GM23338 (cell line): ENCODE data around the gene EDEM2. TPM values are rescaled to one million over a fixed set of nuclear protein-coding genes. Genes with fewer than 3 reads are reported as not detected.

Source experiments
- ATAC-seq: fragments of 200-7000 bp; cut with Tn5 transposase; 3 replicates; pipeline ENCODE4 v1.9.1; 2020
- DNase-seq: peaks from one replicate; pipeline ENCODE4 v3.0.0-alpha.2; 2015; ENCODE audit warnings: low spot score
- H2AFZ ChIP-seq: fragments of 200-600 bp; sonication (generic); 2 replicates; pipeline ENCODE4 v1.8.0; 2016; ENCODE audit warnings: antibody characterized with exemption, mild to moderate bottlenecking, moderate library complexity
- H3F3A ChIP-seq: fragments of 200-600 bp; sonication (generic); replicated peaks from 2 replicates; pipeline ENCODE4 v1.8.0; 2017; ENCODE audit warnings: antibody characterized with exemption, mixed run types, low read depth
- H3K27ac ChIP-seq: fragments of 200-600 bp; sonication (generic); 2 replicates; pipeline ENCODE4 v1.6.1; 2016; ENCODE audit warnings: low read depth
- H3K27me3 ChIP-seq: fragments of 200-600 bp; sonication (generic); 2 replicates; pipeline ENCODE4 v1.8.0; 2016; ENCODE audit warnings: mild to moderate bottlenecking, mixed run types, moderate library complexity; ENCODE audit not compliant: insufficient read depth
- H3K36me3 ChIP-seq: fragments of 200-600 bp; sonication (generic); 2 replicates; pipeline ENCODE4 v1.8.0; 2016; ENCODE audit warnings: mild to moderate bottlenecking; ENCODE audit not compliant: insufficient read depth
- H3K4me1 ChIP-seq: fragments of 200-600 bp; sonication (generic); 2 replicates; pipeline ENCODE4 v1.8.0; 2016; ENCODE audit warnings: mild to moderate bottlenecking, moderate library complexity; ENCODE audit not compliant: insufficient read depth
- H3K4me2 ChIP-seq: fragments of 200-600 bp; sonication (generic); 2 replicates; pipeline ENCODE4 v1.7.1; 2017; ENCODE audit warnings: mixed run types
- H3K4me3 ChIP-seq: fragments of 200-600 bp; sonication (generic); 2 replicates; pipeline ENCODE4 v1.6.1; 2016; ENCODE audit warnings: mixed run types
- H3K79me2 ChIP-seq: fragments of 200-600 bp; sonication (generic); replicated peaks from 2 replicates; pipeline ENCODE4 v1.8.0; 2017; ENCODE audit warnings: mild to moderate bottlenecking; ENCODE audit not compliant: insufficient read depth
- H3K9me2 ChIP-seq: fragments of 200-600 bp; sonication (generic); 2 replicates; pipeline ENCODE4 v1.8.0; 2017; ENCODE audit not compliant: insufficient read depth
- H4K20me1 ChIP-seq: fragments of 200-600 bp; sonication (generic); replicated peaks from 2 replicates; pipeline ENCODE4 v1.8.0; 2017; ENCODE audit warnings: mild to moderate bottlenecking; ENCODE audit not compliant: insufficient read depth
- H3K27ac Mint-ChIP-seq: 2 replicates; pipeline ENCODE4 v1.8.0; 2020; ENCODE audit warnings: inconsistent platforms, mild to moderate bottlenecking, moderate library complexity, mixed read lengths
- H3K27me3 Mint-ChIP-seq: 3 replicates; pipeline ENCODE4 v1.8.0; 2022; ENCODE audit warnings: low read depth, mild to moderate bottlenecking, moderate library complexity, mixed read lengths, inconsistent platforms; ENCODE audit not compliant: insufficient read depth, poor library complexity
- H3K36me3 Mint-ChIP-seq: 3 replicates; pipeline ENCODE4 v1.8.0; 2021; ENCODE audit warnings: low read depth, mild to moderate bottlenecking, inconsistent platforms, moderate library complexity, mixed read lengths
- H3K4me1 Mint-ChIP-seq: 3 replicates; pipeline ENCODE4 v1.8.0; 2020; ENCODE audit warnings: mild to moderate bottlenecking, inconsistent platforms, mixed read lengths
- H3K4me3 Mint-ChIP-seq: 3 replicates; pipeline ENCODE4 v1.8.0; 2021; ENCODE audit warnings: moderate library complexity, mild to moderate bottlenecking, inconsistent platforms, mixed read lengths
- H3K9me3 Mint-ChIP-seq: 3 replicates; pipeline ENCODE4 v1.8.0; 2020; ENCODE audit warnings: moderate library complexity, mild to moderate bottlenecking, inconsistent platforms, mixed read lengths
- CREB1 ChIP-seq: fragments of 250-450 bp; sonication (Bioruptor Pico); IDR thresholded peaks from 2 replicates; pipeline ENCODE4 v1.5.0; 2020; ENCODE audit warnings: low read depth, mild to moderate bottlenecking, moderate library complexity
- CTCF ChIP-seq, 2 experiments: fragments of 200-600 bp in 1 of 2; sonication (generic) in 1 of 2; conservative IDR thresholded peaks; 2 replicates each; pipeline versions ENCODE4 v1.5.1 to v1.6.1; 2016 to 2017; ENCODE audit warnings: antibody characterized with exemption in 2 of 2, low read depth in 2 of 2, mild to moderate bottlenecking in 2 of 2, moderate library complexity in 1 of 2
- ETS1 ChIP-seq: IDR thresholded peaks from 2 replicates; pipeline ENCODE4 v1.6.1; 2016; ENCODE audit warnings: antibody characterized with exemption
- EZH2 ChIP-seq: fragments of 200-600 bp; sonication (generic); IDR thresholded peaks from one replicate; pipeline ENCODE4 v1.8.0; 2017; ENCODE audit warnings: antibody characterized with exemption, mild to moderate bottlenecking, low read depth; ENCODE audit not compliant: unreplicated experiment
- EZH2phosphoT487 ChIP-seq: fragments of 200-600 bp; sonication (generic); IDR thresholded peaks from one replicate; pipeline ENCODE4 v1.8.1; 2018; ENCODE audit warnings: antibody characterized with exemption; ENCODE audit not compliant: unreplicated experiment
- JUNB ChIP-seq: IDR thresholded peaks from one replicate; pipeline ENCODE4 v1.6.1; 2016; ENCODE audit warnings: antibody characterized with exemption; ENCODE audit not compliant: unreplicated experiment
- NANOG ChIP-seq: IDR thresholded peaks from 2 replicates; pipeline ENCODE4 v1.6.1; 2016; ENCODE audit warnings: antibody characterized with exemption, borderline replicate concordance
- POLR2AphosphoS5 ChIP-seq: IDR thresholded peaks from 2 replicates; pipeline ENCODE4 v1.6.1; 2016; ENCODE audit warnings: antibody characterized with exemption, low read depth
- REST ChIP-seq: IDR thresholded peaks from one replicate; pipeline ENCODE4 v1.6.1; 2018; ENCODE audit warnings: antibody characterized with exemption; ENCODE audit not compliant: unreplicated experiment
- STAT1 ChIP-seq: IDR thresholded peaks from one replicate; pipeline ENCODE4 v1.6.1; 2016; ENCODE audit warnings: antibody characterized with exemption; ENCODE audit not compliant: unreplicated experiment
- ZNF114 ChIP-seq: fragments of 250-450 bp; sonication (Bioruptor Pico); IDR thresholded peaks from 2 replicates; pipeline ENCODE4 v1.5.0; 2020; ENCODE audit warnings: mild to moderate bottlenecking, moderate library complexity
- ZNF331 ChIP-seq: fragments of 250-450 bp; sonication (Bioruptor Pico); IDR thresholded peaks from 2 replicates; pipeline ENCODE4 v1.5.0; 2020; ENCODE audit warnings: low read depth, mild to moderate bottlenecking, moderate library complexity
- ZNF462 ChIP-seq: fragments of 250-450 bp; sonication (Bioruptor Pico); IDR thresholded peaks from 2 replicates; pipeline ENCODE4 v1.5.0; 2020; ENCODE audit warnings: mild to moderate bottlenecking, moderate library complexity
- polyA plus RNA-seq: library from polyadenylated mRNA; unstranded; fragments of >200 nt; fragmentation: Nextera tagmentation; extraction: Ambion mirVana; gene quantifications from 2 replicates; pipeline ENCODE4 v1.2.1, GENCODE V29; 2016
- total RNA-seq: library from RNA; depleted of rRNA; stranded (reverse); fragments of >200 nt; shearing (Covaris generic); gene quantifications from 2 replicates; pipeline ENCODE4 v1.2.3, GENCODE V29; 2014

EDEM2 gene
- total and polyA plus RNA-seq, 2 experiments from 2014 or later = 13.9 to 25.3 TPM

GRCh38 chr20:35134472-35134871 is 12.7 kb downstream of the EDEM2 start:
- H3K4me3 Mint-ChIP-seq = no peak overlapping the region
- TF ChIP-seq EZH2phosphoT487 (no peak), ETS1 (no peak), NANOG (no peak), REST (no peak), CREB1 (no peak), POLR2AphosphoS5 (no peak), STAT1 (no peak), ZNF331 (CRISPR knock-in tag) (no peak), EZH2 (no peak), JUNB (no peak), CTCF (conservative IDR thresholded peaks at IDR 0.05; ENCODE audit: low read depth in 2 of 2) (no peak), ZNF114 (CRISPR knock-in tag) (no peak), ZNF462 (CRISPR knock-in tag) (no peak)
- H3K27me3 Mint-ChIP-seq = peaks cover 2% of the 10 kb centered on the region
- no peaks in the 10 kb centered on the region for H3K4me1 Mint-ChIP-seq
- no peak for ATAC-seq
- no peaks in the 10 kb centered on the region for H3K27me3 ChIP-seq
- no peaks in the 10 kb centered on the region for H3K9me2 ChIP-seq
- no peaks in the 10 kb centered on the region for H3K4me1 ChIP-seq
- no peak overlapping the region for H3K27ac ChIP-seq
- H3K36me3 ChIP-seq = 0 out of 2 replicates have a peak, but pooled peaks cover 6% of the 10 kb centered on the region
- H2AFZ ChIP-seq = no peak overlapping the region
- peaks cover 17% of the 10 kb centered on the region for H3K36me3 Mint-ChIP-seq
- H3F3A ChIP-seq = no peaks in the 10 kb centered on the region
- H4K20me1 ChIP-seq = no peaks in the 10 kb centered on the region
- no peak for DNase-seq
- no peak overlapping the region for H3K4me2 ChIP-seq
- H3K9me3 Mint-ChIP-seq = no peaks in the 10 kb centered on the region
- peak overlapping the region; percentile 28; the same call in 1 of the 2 replicates for H3K27ac Mint-ChIP-seq
- no peak overlapping the region for H3K4me3 ChIP-seq
- no peaks in the 10 kb centered on the region for H3K79me2 ChIP-seq
